ENCODE results near the gene TRIM7. TPM values are rescaled to one million over a fixed set of nuclear protein-coding genes. Genes with fewer than 3 reads are reported as not detected.

Gene TRIM7
- total and polyA plus RNA-seq, 9 of the 15 experiments (the other 6 are each of a cell fraction or from before 2014, with no cell fraction given): 2.6 to 14.9 (median 8.9) TPM

GRCh38 chr5:181160152-181160754 is 44.7 kb downstream of the TRIM7 start:
- 32% methylated on average over 15 of the region's 21 CpGs for WGBS (ENCODE audit: insufficient coverage, low coverage, missing lambda C conversion rate)
- no peaks in the 10 kb centered on the region for H3K36me3 ChIP-seq (ENCODE audit: control insufficient read depth, insufficient read depth, low read length)
- peak overlapping the region; percentile 36 for H3K4me3 ChIP-seq
- peak overlapping the region; percentile 77 for H3K4me2 ChIP-seq (ENCODE audit: insufficient read depth, low read length)
- ATAC-seq (peak; percentile 82), FAIRE-seq (no peak), DNase-seq (ENCODE audit: extremely low read depth in 1 of 4, low spot score in 3 of 4) (peak; percentile 85 to 95 (median 92))
- H3K9ac ChIP-seq (ENCODE audit: insufficient read depth in 1 of 2, low read depth in 2 of 2, low read length in 2 of 2): peak overlapping the region; percentile 79 to 91
- peak overlapping the region; percentile 91 for H2AFZ ChIP-seq (ENCODE audit: low read depth, low read length)
- CTCF ChIA-PET (ENCODE audit: low intra/inter-chr PET ratio): interaction anchor here (1.5 to 2.2 kb wide), 2 partner anchors 24 to 117 kb away, joined by 6 to 8 read pairs; no protein-coding TSS in a partner anchor
- BruUV-seq (replicated peaks): TSS peak; percentile 87
- H3K27ac ChIP-seq (ENCODE audit: extremely low read depth, low read depth, low read length): peak overlapping the region; percentile 98
- POLR2A ChIA-PET: interaction anchor here (1.0 to 1.2 kb wide), 2 partner anchors 8 to 13 kb away, joined by 4 to 6 read pairs; no protein-coding TSS in a partner anchor
- no peaks in the 10 kb centered on the region for H3K9me1 ChIP-seq (ENCODE audit: control insufficient read depth, insufficient read depth, low read length)
- H4K20me1 ChIP-seq (replicated peaks; ENCODE audit: control insufficient read depth, insufficient read depth, low read length): no peaks in the 10 kb centered on the region
- in situ Hi-C loops (cut with MboI): no loop called here
- H3K79me2 ChIP-seq (ENCODE audit: control insufficient read depth, insufficient read depth, low read length): no peaks in the 10 kb centered on the region
- no peaks in the 10 kb centered on the region for H3K9me3 ChIP-seq (replicated peaks; ENCODE audit: control insufficient read depth, insufficient read depth, low read depth, low read length)
- H3K4me1 ChIP-seq (replicated peaks in 1 of 2; ENCODE audit: control insufficient read depth in 2 of 2, insufficient read depth in 2 of 2, low read length in 2 of 2): peaks cover 41 to 43% of the 10 kb centered on the region in 2 experiments
- intact Hi-C loops (cut with micrococcal nuclease): loop anchor here (10.0 kb wide), 1 partner anchor 55 kb away; no protein-coding TSS in a partner anchor
- H3K27me3 ChIP-seq (ENCODE audit: control insufficient read depth in 2 of 2, insufficient read depth in 2 of 2, low read length in 2 of 2): no peaks in the 10 kb centered on the region
- no peak for TF ChIP-seq ZNF311 (CRISPR knock-in tag; IDR thresholded peaks at IDR 0.05)
- TF ChIP-seq, protein P1, sequence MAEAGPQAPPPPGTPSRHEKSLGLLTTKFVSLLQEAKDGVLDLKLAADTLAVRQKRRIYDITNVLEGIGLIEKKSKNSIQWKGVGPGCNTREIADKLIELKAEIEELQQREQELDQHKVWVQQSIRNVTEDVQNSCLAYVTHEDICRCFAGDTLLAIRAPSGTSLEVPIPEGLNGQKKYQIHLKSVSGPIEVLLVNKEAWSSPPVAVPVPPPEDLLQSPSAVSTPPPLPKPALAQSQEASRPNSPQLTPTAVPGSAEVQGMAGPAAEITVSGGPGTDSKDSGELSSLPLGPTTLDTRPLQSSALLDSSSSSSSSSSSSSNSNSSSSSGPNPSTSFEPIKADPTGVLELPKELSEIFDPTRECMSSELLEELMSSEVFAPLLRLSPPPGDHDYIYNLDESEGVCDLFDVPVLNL (CRISPR knock-in tag; IDR thresholded peaks at IDR 0.05; ENCODE audit: low read depth): 0 out of 2 replicates have a peak, but pooled peaks have one; percentile 68
- peak; percentile 72 for TF ChIP-seq EGR1 (conservative IDR thresholded peaks at IDR 0.05)
- TF ChIP-seq TCF7 (IDR thresholded peaks at IDR 0.05; ENCODE audit: borderline replicate concordance): no peak
- TF ChIP-seq, protein P2, sequence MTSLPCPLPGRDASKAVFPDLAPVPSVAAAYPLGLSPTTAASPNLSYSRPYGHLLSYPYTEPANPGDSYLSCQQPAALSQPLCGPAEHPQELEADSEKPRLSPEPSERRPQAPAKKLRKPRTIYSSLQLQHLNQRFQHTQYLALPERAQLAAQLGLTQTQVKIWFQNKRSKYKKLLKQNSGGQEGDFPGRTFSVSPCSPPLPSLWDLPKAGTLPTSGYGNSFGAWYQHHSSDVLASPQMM (CRISPR knock-in tag; IDR thresholded peaks at IDR 0.05): no peak
- TF ChIP-seq BACH1 (tag; IDR thresholded peaks at IDR 0.05): 0 out of 2 replicates have a peak, but pooled peaks have one; percentile 23
- TF ChIP-seq TCF15 (CRISPR knock-in tag; IDR thresholded peaks at IDR 0.05): no peak
- TF ChIP-seq MYBL2 (IDR thresholded peaks at IDR 0.05; ENCODE audit: low read depth): no peak
- no peak for TF ChIP-seq MYBL2 (CRISPR knock-in tag; IDR thresholded peaks at IDR 0.05; ENCODE audit: borderline replicate concordance)
- TF ChIP-seq POLR3G (IDR thresholded peaks at IDR 0.05; ENCODE audit: extremely low read depth, insufficient read length, insufficient replicate concordance): no peak
- TF ChIP-seq ZNF354B (CRISPR knock-in tag; IDR thresholded peaks at IDR 0.05): no peak
- no peak for TF ChIP-seq ZHX1 (conservative IDR thresholded peaks at IDR 0.05; ENCODE audit: low read length)
- no peak for TF ChIP-seq SIRT6 (IDR thresholded peaks at IDR 0.05; ENCODE audit: low read depth, low read length)
- TF ChIP-seq U2AF1 (optimal IDR thresholded peaks at IDR 0.05; ENCODE audit: low read depth, low read length): no peak
- no peak for TF ChIP-seq NFATC3 (IDR thresholded peaks at IDR 0.05)
